IMR-90 (cell line): ENCODE measurements around the gene MRM1. TPM values are rescaled to one million over a fixed set of nuclear protein-coding genes. Genes with fewer than 3 reads are reported as not detected.
A peak's percentile ranks its signal among the peaks of the same experiment; 100 is the strongest.

Source experiments
- ATAC-seq: fragments of 200-7000 bp; cut with Tn5 transposase; 2 replicates; pipeline ENCODE4 v1.9.1; 2020; ENCODE audit warnings: low read depth, mild to moderate bottlenecking, moderate library complexity
- BruUV-seq: library from RNA; stranded (reverse); fragments of 400-500 nt; replicated peaks from 2 replicates; lab custom pipeline; 2021; lab: Mats Ljungman, UMichigan
- CTCF ChIA-PET: fragments of 300-600 bp; formaldehyde crosslinking; extraction: SDS; loops from one replicate; lab custom pipeline; 2021; ENCODE audit warnings: antibody characterized with exemption; lab: Yijun Ruan, JAX
- POLR2A ChIA-PET: fragments of 300-600 bp; sonication (Branson Sonifier 250); formaldehyde crosslinking; loops from one replicate; lab custom pipeline; 2022; ENCODE audit warnings: antibody characterized with exemption; ENCODE audit not compliant: unreplicated experiment; lab: Charles Lee
- DNase-seq: peaks from one replicate; pipeline ENCODE4 v3.0.0; 2013
- H2AFZ ChIP-seq: replicated peaks from 2 replicates; pipeline ENCODE3; 2013; ENCODE audit warnings: low read length, mild to moderate bottlenecking; ENCODE audit not compliant: poor library complexity
- H2AK5ac ChIP-seq: 2 replicates; pipeline ENCODE4 v1.6.1; 2013; ENCODE audit warnings: low read depth, low read length, inconsistent platforms
- H2AK9ac ChIP-seq: replicated peaks from 2 replicates; pipeline ENCODE3; 2013; ENCODE audit warnings: mild to moderate bottlenecking, low read depth, low read length, moderate library complexity; ENCODE audit not compliant: poor library complexity
- H2BK120ac ChIP-seq: 2 replicates; pipeline ENCODE4 v1.6.1; 2013; ENCODE audit warnings: low read depth, low read length, inconsistent platforms
- H2BK15ac ChIP-seq: 3 replicates; pipeline ENCODE4 v1.6.1; 2013; ENCODE audit warnings: low read depth, low read length, inconsistent platforms
- H2BK20ac ChIP-seq: 2 replicates; pipeline ENCODE4 v1.6.1; 2013; ENCODE audit warnings: low read depth, mild to moderate bottlenecking, inconsistent platforms, low read length, moderate library complexity
- H2BK5ac ChIP-seq: 2 replicates; pipeline ENCODE4 v1.6.1; 2013; ENCODE audit warnings: mild to moderate bottlenecking, low read depth, low read length, inconsistent platforms; ENCODE audit not compliant: poor library complexity, severe bottlenecking
- H3K14ac ChIP-seq: replicated peaks from 2 replicates; pipeline ENCODE4 v1.6.1; 2013; ENCODE audit warnings: low read depth, low read length, inconsistent platforms
- H3K18ac ChIP-seq: 2 replicates; pipeline ENCODE4 v1.6.1; 2013; ENCODE audit warnings: low read depth, low read length, control low read depth
- H3K23ac ChIP-seq: 2 replicates; pipeline ENCODE4 v1.6.1; 2013; ENCODE audit warnings: low read depth, low read length, inconsistent platforms
- H3K27ac ChIP-seq: 2 replicates; pipeline ENCODE4 v1.5.1; 2013; ENCODE audit warnings: mild to moderate bottlenecking, control low read depth, low read length; ENCODE audit not compliant: insufficient read depth
- H3K27me3 ChIP-seq: 2 replicates; pipeline ENCODE4 v1.6.1; 2013; ENCODE audit warnings: low read length; ENCODE audit not compliant: control insufficient read depth, insufficient read depth
- H3K36me3 ChIP-seq: 2 replicates; pipeline ENCODE4 v1.6.1; 2013; ENCODE audit warnings: low read length, mixed read lengths; ENCODE audit not compliant: control insufficient read depth, insufficient read depth
- H3K4ac ChIP-seq: 2 replicates; pipeline ENCODE4 v1.6.1; 2013; ENCODE audit warnings: low read depth, low read length, inconsistent platforms
- H3K4me1 ChIP-seq: 2 replicates; pipeline ENCODE4 v1.6.1; 2013; ENCODE audit warnings: low read length, mixed read lengths; ENCODE audit not compliant: control insufficient read depth, insufficient read depth
- H3K4me2 ChIP-seq: 2 replicates; pipeline ENCODE4 v1.6.1; 2013; ENCODE audit warnings: low read depth, mild to moderate bottlenecking, control low read depth, low read length, moderate library complexity
- H3K4me3 ChIP-seq: 2 replicates; pipeline ENCODE4 v1.5.1; 2013; ENCODE audit warnings: low read depth, mild to moderate bottlenecking, control low read depth, low read length, moderate library complexity; ENCODE audit not compliant: insufficient read depth
- H3K56ac ChIP-seq: 2 replicates; pipeline ENCODE4 v1.6.1; 2013; ENCODE audit warnings: low read length, inconsistent platforms; ENCODE audit not compliant: insufficient read depth; ENCODE audit errors: extremely low read depth
- H3K79me1 ChIP-seq, 2 experiments: 2 replicates each; pipeline ENCODE4 v1.6.1; 2013; ENCODE audit warnings: low read length in 2 of 2, inconsistent platforms in 1 of 2, low read depth in 1 of 2
- H3K9ac ChIP-seq: 2 replicates; pipeline ENCODE4 v1.6.1; 2013; ENCODE audit warnings: low read depth, low read length, control low read depth
- H3K9me1 ChIP-seq: 2 replicates; pipeline ENCODE4 v1.6.1; 2013; ENCODE audit warnings: low read length, inconsistent platforms; ENCODE audit not compliant: insufficient read depth
- H3K9me3 ChIP-seq: 2 replicates; pipeline ENCODE4 v1.6.1; 2013; ENCODE audit warnings: low read length; ENCODE audit not compliant: control insufficient read depth, insufficient read depth
- H4K20me1 ChIP-seq: 2 replicates; pipeline ENCODE4 v1.6.1; 2013; ENCODE audit warnings: low read length, inconsistent platforms; ENCODE audit not compliant: insufficient read depth
- H4K5ac ChIP-seq: 2 replicates; pipeline ENCODE4 v1.6.1; 2013; ENCODE audit warnings: mild to moderate bottlenecking, low read depth, low read length, control low read depth
- H4K8ac ChIP-seq, 2 experiments: 2 replicates each; pipeline ENCODE4 v1.6.1; 2013; ENCODE audit warnings: low read depth in 2 of 2, low read length in 2 of 2, control low read depth in 1 of 2, inconsistent platforms in 1 of 2
- H4K91ac ChIP-seq: 2 replicates; pipeline ENCODE4 v1.6.1; 2013; ENCODE audit warnings: low read depth, low read length, inconsistent platforms; ENCODE audit not compliant: insufficient read depth
- CHD1 ChIP-seq: IDR thresholded peaks from 2 replicates; pipeline ENCODE4 v1.6.1; 2012; ENCODE audit warnings: low read depth, low read length, improper control_type of control experiment
- MAZ ChIP-seq: IDR thresholded peaks from 2 replicates; pipeline ENCODE4 v1.6.1; 2012; ENCODE audit warnings: low read depth, mild to moderate bottlenecking, low read length, improper control_type of control experiment, moderate library complexity, borderline replicate concordance
- MXI1 ChIP-seq: IDR thresholded peaks from 2 replicates; pipeline ENCODE4 v1.6.1; 2012; ENCODE audit warnings: low read depth, mild to moderate bottlenecking, low read length, moderate library complexity, borderline replicate concordance
- RAD21 ChIP-seq: IDR thresholded peaks from 2 replicates; pipeline ENCODE4 v1.6.1; 2012; ENCODE audit warnings: low read length, improper control_type of control experiment
- WGBS, 2 experiments: methylation state at CpG; one replicate each; pipeline versions ENCODE4 v1.1.5 to v1.1.7; 2013; ENCODE audit warnings: missing lambda C conversion rate in 2 of 2; ENCODE audit not compliant: insufficient read length in 1 of 2; ENCODE audit errors: extremely low coverage in 2 of 2; 5-methylcytosine and 5-hydroxymethylcytosine counted together
- dilution Hi-C: fragments of 300-500 bp; cut with HindIII; formaldehyde crosslinking; loops from one replicate; pipeline ENCODE4 v1.14.3; 2018; ENCODE audit warnings: low sequenced_read_pairs; ENCODE audit not compliant: unreplicated experiment
- in situ Hi-C: fragments of 300-500 bp; cut with MboI; formaldehyde crosslinking; loops from 3 replicates; pipeline ENCODE4 v1.14.3; 2019; ENCODE audit warnings: low sequenced_read_pairs, inconsistent platforms, mixed read lengths
- intact Hi-C: fragments of 100-400 bp; cut with micrococcal nuclease; formaldehyde crosslinking; loops from 2 replicates; pipeline ENCODE4 v1.10.0; 2022
- polyA plus RNA-seq, 3 experiments: library from polyadenylated mRNA; depleted of rRNA; stranded (reverse); fragments of >200 nt; gene quantifications; 2 replicates each; pipeline ENCODE4 v1.2.3, GENCODE V29; 2012; ENCODE audit warnings: low replicate concordance in 1 of 3
- total RNA-seq: library from RNA; depleted of rRNA; stranded (reverse); fragments of >200 nt; gene quantifications from 2 replicates; pipeline ENCODE4 v1.2.3, GENCODE V29; 2012
- TF ChIP-seq, protein P1 (sequence below): conservative IDR thresholded peaks from 2 replicates; pipeline ENCODE4 v1.5.1; 2012; ENCODE audit warnings: mild to moderate bottlenecking, low read depth, low read length, improper control_type of control experiment
- TF ChIP-seq, protein P2 (sequence below): fragments of 150-350 bp; IDR thresholded peaks from 2 replicates; pipeline ENCODE4 v1.6.1; 2016; ENCODE audit warnings: low read depth, mild to moderate bottlenecking, low read length, moderate library complexity, borderline replicate concordance

Gene MRM1
- total and polyA plus RNA-seq, 2 of the 4 experiments (the other 2 are of a cell fraction): 2.2 to 5.3 TPM

DNA sequence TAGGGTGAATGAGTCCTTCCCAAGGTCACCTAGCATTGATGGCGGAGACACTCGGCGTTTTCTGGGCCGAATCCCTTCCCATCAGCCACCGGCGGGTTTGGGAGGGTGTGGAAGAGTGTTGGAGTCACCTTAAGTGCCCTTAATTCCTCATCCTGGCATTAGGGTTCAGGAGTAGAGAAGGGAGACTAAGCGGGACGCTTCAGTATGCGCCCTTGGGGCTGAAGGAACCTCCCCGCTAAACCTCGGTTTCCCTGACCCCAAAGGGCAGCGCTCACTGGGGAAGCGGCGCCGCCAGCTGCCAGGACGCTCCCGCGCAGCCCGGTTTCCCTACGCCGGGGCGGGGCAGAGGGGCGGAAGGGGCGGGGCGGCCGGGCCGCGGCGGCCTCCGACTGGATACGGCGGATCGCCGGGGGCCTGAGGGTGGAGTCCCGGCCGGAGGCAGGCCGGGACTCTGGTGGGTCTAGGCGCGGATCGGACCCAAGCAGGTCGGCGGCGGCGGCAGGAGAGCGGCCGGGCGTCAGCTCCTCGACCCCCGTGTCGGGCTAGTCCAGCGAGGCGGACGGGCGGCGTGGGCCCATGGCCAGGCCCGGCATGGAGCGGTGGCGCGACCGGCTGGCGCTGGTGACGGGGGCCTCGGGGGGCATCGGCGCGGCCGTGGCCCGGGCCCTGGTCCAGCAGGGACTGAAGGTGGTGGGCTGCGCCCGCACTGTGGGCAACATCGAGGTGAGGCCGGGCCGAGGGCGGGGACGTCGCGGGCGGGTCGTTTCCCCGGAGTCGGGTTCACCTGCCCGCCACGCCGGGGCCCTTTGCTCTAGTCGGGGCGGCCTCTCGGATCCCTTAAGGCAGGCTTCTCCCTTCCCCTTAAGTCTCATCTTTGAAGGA is 9.7 kb upstream of the MRM1 start, which contains the start of gene DHRS11:
TSS of gene DHRS11 (plus strand) at position 446 of the 882 bp plus-strand sequence. CDS start at position 577, 131 bp downstream.
- peak within 1 kb of the TSS; percentile 41 for H2BK5ac ChIP-seq
- H3K18ac ChIP-seq: no peak within 1 kb of the TSS
- H2AK9ac ChIP-seq: peak within 1 kb of the TSS; percentile 91
- H3K4me1 ChIP-seq: peaks cover 5% of the 10 kb centered on the region
- no peaks in the 10 kb centered on the region for H3K9me3 ChIP-seq
- peak within 1 kb of the TSS; percentile 7; the same call in 1 of the 2 replicates for H4K91ac ChIP-seq
- WGBS, 2 experiments: 0% methylated on average over 40 of the region's 87 CpGs; no CpG with 5 or more reads in 1 of the 2 experiments
- H4K8ac ChIP-seq: peak within 1 kb of the TSS; percentile 49 to 59; a peak in 3 of 4 replicates
- H3K56ac ChIP-seq: no peak within 1 kb of the TSS
- TF ChIP-seq MAZ: peak; percentile 65; the same call in 1 of the 2 replicates
- TF ChIP-seq, protein P1, sequence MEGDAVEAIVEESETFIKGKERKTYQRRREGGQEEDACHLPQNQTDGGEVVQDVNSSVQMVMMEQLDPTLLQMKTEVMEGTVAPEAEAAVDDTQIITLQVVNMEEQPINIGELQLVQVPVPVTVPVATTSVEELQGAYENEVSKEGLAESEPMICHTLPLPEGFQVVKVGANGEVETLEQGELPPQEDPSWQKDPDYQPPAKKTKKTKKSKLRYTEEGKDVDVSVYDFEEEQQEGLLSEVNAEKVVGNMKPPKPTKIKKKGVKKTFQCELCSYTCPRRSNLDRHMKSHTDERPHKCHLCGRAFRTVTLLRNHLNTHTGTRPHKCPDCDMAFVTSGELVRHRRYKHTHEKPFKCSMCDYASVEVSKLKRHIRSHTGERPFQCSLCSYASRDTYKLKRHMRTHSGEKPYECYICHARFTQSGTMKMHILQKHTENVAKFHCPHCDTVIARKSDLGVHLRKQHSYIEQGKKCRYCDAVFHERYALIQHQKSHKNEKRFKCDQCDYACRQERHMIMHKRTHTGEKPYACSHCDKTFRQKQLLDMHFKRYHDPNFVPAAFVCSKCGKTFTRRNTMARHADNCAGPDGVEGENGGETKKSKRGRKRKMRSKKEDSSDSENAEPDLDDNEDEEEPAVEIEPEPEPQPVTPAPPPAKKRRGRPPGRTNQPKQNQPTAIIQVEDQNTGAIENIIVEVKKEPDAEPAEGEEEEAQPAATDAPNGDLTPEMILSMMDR: 0 out of 2 replicates have a peak, but pooled peaks have one; percentile 3
- no peak for TF ChIP-seq RAD21
- TF ChIP-seq, protein P2, sequence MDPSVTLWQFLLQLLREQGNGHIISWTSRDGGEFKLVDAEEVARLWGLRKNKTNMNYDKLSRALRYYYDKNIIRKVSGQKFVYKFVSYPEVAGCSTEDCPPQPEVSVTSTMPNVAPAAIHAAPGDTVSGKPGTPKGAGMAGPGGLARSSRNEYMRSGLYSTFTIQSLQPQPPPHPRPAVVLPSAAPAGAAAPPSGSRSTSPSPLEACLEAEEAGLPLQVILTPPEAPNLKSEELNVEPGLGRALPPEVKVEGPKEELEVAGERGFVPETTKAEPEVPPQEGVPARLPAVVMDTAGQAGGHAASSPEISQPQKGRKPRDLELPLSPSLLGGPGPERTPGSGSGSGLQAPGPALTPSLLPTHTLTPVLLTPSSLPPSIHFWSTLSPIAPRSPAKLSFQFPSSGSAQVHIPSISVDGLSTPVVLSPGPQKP: no peak
- peak; percentile 13; the same call in 1 of the 2 replicates for TF ChIP-seq MXI1
- TF ChIP-seq CHD1: no peak
- H3K14ac ChIP-seq: peak within 1 kb of the TSS; percentile 63
- H3K79me1 ChIP-seq: peaks cover 23 to 46% of the 10 kb centered on the region in 2 experiments
- no TSS peak for BruUV-seq
- in situ Hi-C loops: no loop called here
- H3K9ac ChIP-seq: peak within 1 kb of the TSS; percentile 69
- H3K23ac ChIP-seq: peak within 1 kb of the TSS; percentile 84
- ChIA-PET CTCF (no interaction called here), POLR2A (interaction anchor here (0.6 kb wide), 1 partner anchor 694 kb away, joined by 3 read pairs; no protein-coding TSS in a partner anchor)
- dilution Hi-C loops: no loop called here
- peak within 1 kb of the TSS; percentile 45 for H2AK5ac ChIP-seq
- no peak within 1 kb of the TSS for H2BK15ac ChIP-seq
- H3K27me3 ChIP-seq: no peaks in the 10 kb centered on the region
- peak within 1 kb of the TSS; percentile 93 for H3K4me3 ChIP-seq
- H3K9me1 ChIP-seq: peaks cover 21% of the 10 kb centered on the region
- DNase-seq: peak; percentile 64
- H3K36me3 ChIP-seq: peaks cover 21% of the 10 kb centered on the region
- H2BK20ac ChIP-seq: no peak within 1 kb of the TSS
- intact Hi-C loops: no loop called here
- H2AFZ ChIP-seq: peak within 1 kb of the TSS; percentile 91
- no peak within 1 kb of the TSS for H2BK120ac ChIP-seq
- peak within 1 kb of the TSS; percentile 30; the same call in 1 of the 2 replicates for H3K4ac ChIP-seq
- H3K27ac ChIP-seq: peak within 1 kb of the TSS; percentile 64
- peak within 1 kb of the TSS; percentile 99 for H3K4me2 ChIP-seq
- H4K5ac ChIP-seq: no peak within 1 kb of the TSS
- H4K20me1 ChIP-seq: peaks cover 9% of the 10 kb centered on the region; the same call in 1 of the 2 replicates
- peak; percentile 97 for ATAC-seq
